T-cell (primary cell): Measurements from ENCODE around the gene ALLC. TPM values are rescaled to one million over a fixed set of nuclear protein-coding genes. Genes with fewer than 3 reads are reported as not detected.

Experiments
- ATAC-seq, 4 experiments: fragments of 200-7000 bp in 3 of 4; fragments of 150-1000 bp in 1 of 4; cut with Tn5 transposase; replicated peaks in 1 of 4; 1 replicate in 3 of 4; 2 replicates in 1 of 4; pipeline ENCODE4 v1.10.0; 2021; ENCODE audit warnings: moderate library complexity in 3 of 4, mild to moderate bottlenecking in 2 of 4, moderate number of reproducible peaks in 1 of 4
- CTCF ChIA-PET, 2 donors: fragments of 300-600 bp; sonication (Branson Sonifier 250); formaldehyde crosslinking; loops; one replicate each; lab custom pipeline; 2022; ENCODE audit warnings: antibody characterized with exemption in 2 of 2; lab: Charles Lee
- POLR2A ChIA-PET, 2 donors: fragments of 300-600 bp; sonication (Branson Sonifier 250); formaldehyde crosslinking; loops; one replicate each; lab custom pipeline; 2022; ENCODE audit warnings: antibody characterized with exemption in 2 of 2; lab: Charles Lee
- DNase-seq, 35 experiments: peaks; one replicate each; pipeline versions ENCODE4 v3.0.0 to v3.0.0-alpha.2; 2013 to 2023
- H3K27ac ChIP-seq: one replicate; pipeline ENCODE4 v1.5.1; 2013; ENCODE audit warnings: low read length
- H3K27me3 ChIP-seq, 2 experiments: replicated peaks in 1 of 2; 1 replicate in 1 of 2; 2 replicates in 1 of 2; pipeline versions ENCODE4 v1.6.1 to v1.7.0; 2013; ENCODE audit warnings: low read length in 1 of 2, mixed read lengths in 1 of 2; ENCODE audit not compliant: control insufficient read depth in 2 of 2, insufficient read depth in 2 of 2; ENCODE audit errors: extremely low read depth in 1 of 2
- H3K36me3 ChIP-seq, 2 donors: 1 replicate in 1 of 2; 2 replicates in 1 of 2; pipeline versions ENCODE4 v1.6.1 to v1.7.0; 2013; ENCODE audit warnings: low read length in 1 of 2; ENCODE audit not compliant: control insufficient read depth in 2 of 2, insufficient read depth in 1 of 2; ENCODE audit errors: extremely low read depth in 1 of 2
- H3K4me1 ChIP-seq, 2 experiments: 1 replicate in 1 of 2; 2 replicates in 1 of 2; pipeline versions ENCODE4 v1.6.1 to v1.7.0; 2013; ENCODE audit warnings: low read length in 2 of 2, mixed read lengths in 1 of 2; ENCODE audit not compliant: insufficient read depth in 2 of 2, control insufficient read depth in 1 of 2; ENCODE audit errors: extremely low read depth in 1 of 2
- H3K4me3 ChIP-seq, 2 donors: 1 replicate in 1 of 2; 2 replicates in 1 of 2; pipeline versions ENCODE4 v1.5.1 to v1.7.0; 2013; ENCODE audit warnings: mild to moderate bottlenecking in 2 of 2, low read length in 1 of 2, moderate library complexity in 1 of 2; ENCODE audit not compliant: control insufficient read depth in 1 of 2; ENCODE audit errors: extremely low read depth in 1 of 2
- H3K9me3 ChIP-seq: 2 replicates; pipeline ENCODE4 v1.7.0; 2013
- H3K27ac Mint-ChIP-seq, 2 donors: one replicate each; pipeline ENCODE4 v1.8.0; 2020 to 2021; ENCODE audit warnings: mild to moderate bottlenecking in 2 of 2, mixed read lengths in 2 of 2
- H3K27me3 Mint-ChIP-seq, 2 donors: one replicate each; pipeline ENCODE4 v1.8.0; 2021 to 2022; ENCODE audit warnings: mixed read lengths in 2 of 2
- H3K36me3 Mint-ChIP-seq: one replicate; pipeline ENCODE4 v1.8.0; 2021; ENCODE audit warnings: mixed read lengths
- H3K4me1 Mint-ChIP-seq, 3 donors: one replicate each; pipeline ENCODE4 v1.8.0; 2020 to 2022; ENCODE audit warnings: mixed read lengths in 3 of 3, mild to moderate bottlenecking in 1 of 3
- H3K4me3 Mint-ChIP-seq, 3 donors: one replicate each; pipeline ENCODE4 v1.8.0; 2020 to 2022; ENCODE audit warnings: mild to moderate bottlenecking in 3 of 3, mixed read lengths in 3 of 3, moderate library complexity in 3 of 3
- H3K9me3 Mint-ChIP-seq, 3 donors: one replicate each; pipeline ENCODE4 v1.8.0; 2020 to 2022; ENCODE audit warnings: mixed read lengths in 3 of 3
- WGBS: methylation state at CpG from one replicate; pipeline ENCODE4 v1.1.5; 2013; ENCODE audit warnings: missing lambda C conversion rate; ENCODE audit not compliant: insufficient coverage; 5-methylcytosine and 5-hydroxymethylcytosine counted together
- total RNA-seq, 35 experiments: library from RNA in 6 of 35; stranded (reverse) in 6 of 35; fragments of 120-200 nt in 1 of 35; gene quantifications; one replicate each; pipeline versions ENCODE4 v1.2.1 to v1.2.4 and lab custom pipeline; 2013 to 2026

Gene ALLC
- total RNA-seq, 5 donors from 2014 or later (not counting 1 experiment from before 2014, with no cell fraction given), result not detected

DNA sequence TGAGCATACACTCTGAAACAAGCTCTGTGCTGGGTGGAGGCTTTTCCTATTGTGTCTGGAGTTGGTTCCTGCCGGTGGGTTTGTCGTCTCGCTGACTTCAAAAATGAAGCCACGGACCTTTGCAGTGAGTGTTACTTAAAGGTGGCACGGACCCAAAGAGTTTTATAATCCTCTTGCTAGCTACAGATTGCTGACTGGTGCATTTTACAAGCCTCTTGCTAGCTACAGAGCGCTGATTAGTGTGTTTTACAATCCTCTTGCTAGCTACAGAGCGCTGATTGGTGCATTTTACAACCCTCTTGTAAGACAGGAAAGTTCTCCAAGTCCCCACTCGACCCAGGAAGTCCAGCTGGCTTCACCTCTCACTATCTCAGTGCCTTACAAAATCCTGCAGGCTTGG is 60.7 kb downstream of the ALLC start:
- Mint-ChIP-seq H3K4me3 (no peak overlapping the region), H3K27ac (no peak overlapping the region), H3K9me3 (peaks cover 3 to 17% (median 11%) of the 10 kb centered on the region in 3 donors), H3K36me3 (no peaks in the 10 kb centered on the region), H3K4me1 (no peaks in the 10 kb centered on the region), H3K27me3 (peaks cover 6% of the 10 kb centered on the region in 2 donors)
- DNase-seq (no peak), ATAC-seq (no peak)
- no peak overlapping the region for H3K27ac ChIP-seq
- H3K9me3 ChIP-seq, result no peaks in the 10 kb centered on the region
- CTCF ChIA-PET, result no interaction called here
- 40% methylated on average over 5 of the region's 8 CpGs for WGBS
- H3K27me3 ChIP-seq, result peaks cover 0 to 15% of the 10 kb centered on the region in 2 experiments
- H3K36me3 ChIP-seq, result no peaks in the 10 kb centered on the region
- no peaks in the 10 kb centered on the region for H3K4me1 ChIP-seq
- H3K4me3 ChIP-seq, result no peak overlapping the region
- POLR2A ChIA-PET, result no interaction called here

DNA sequence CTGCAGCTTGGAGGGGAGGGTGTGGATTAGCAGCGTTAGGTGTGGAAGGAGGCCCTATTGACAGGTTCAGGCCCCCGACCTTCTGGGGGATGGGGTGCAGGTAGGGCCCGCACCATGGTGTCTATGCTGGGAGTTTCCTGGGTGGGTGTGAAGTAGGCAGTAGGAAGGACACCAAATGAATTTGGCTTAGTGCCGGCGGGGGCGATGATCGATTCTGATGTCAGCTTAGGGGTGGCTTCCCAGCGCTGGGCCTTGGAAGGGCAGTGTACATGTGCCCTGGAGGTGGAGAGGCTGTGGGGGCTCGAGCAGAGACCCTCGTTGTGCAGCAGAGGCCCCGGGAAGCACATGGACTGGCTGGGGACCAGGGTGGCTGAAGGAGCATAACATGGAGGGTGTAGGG is 67.0 kb downstream of the ALLC start:
- WGBS, result 76% methylated on average over 10 of the region's 11 CpGs
- no peak overlapping the region for H3K4me3 Mint-ChIP-seq
- Histone ChIP-seq H3K4me1 (no peaks in the 10 kb centered on the region), H3K4me3 (no peak overlapping the region), H3K27ac (no peak overlapping the region), H3K27me3 (peaks cover 0 to 36% of the 10 kb centered on the region in 2 experiments), H3K36me3 (no peaks in the 10 kb centered on the region), H3K9me3 (no peaks in the 10 kb centered on the region)
- H3K36me3 Mint-ChIP-seq, result no peaks in the 10 kb centered on the region
- no peak overlapping the region for H3K27ac Mint-ChIP-seq
- CTCF ChIA-PET, result no interaction called here
- DNase-seq, result no peak
- H3K27me3 Mint-ChIP-seq, result peaks cover 22 to 30% of the 10 kb centered on the region in 2 donors
- POLR2A ChIA-PET, result no interaction called here
- no peaks in the 10 kb centered on the region for H3K4me1 Mint-ChIP-seq
- peaks cover 3 to 17% (median 11%) of the 10 kb centered on the region in 3 donors for H3K9me3 Mint-ChIP-seq
- no peak for ATAC-seq

- Histone ChIP-seq H3K27me3 (peaks cover 0 to 34% of the 10 kb centered on the region in 2 experiments), H3K4me1 (no peaks in the 10 kb centered on the region), H3K4me3 (no peak overlapping the region), H3K36me3 (no peaks in the 10 kb centered on the region), H3K9me3 (no peaks in the 10 kb centered on the region), H3K27ac (no peak overlapping the region)
- H3K36me3 Mint-ChIP-seq, result no peaks in the 10 kb centered on the region
- ChIA-PET POLR2A (no interaction called here), CTCF (no interaction called here)
- peaks cover 22 to 30% of the 10 kb centered on the region in 2 donors for H3K27me3 Mint-ChIP-seq
- DNase-seq (no peak), ATAC-seq (no peak)
- no peaks in the 10 kb centered on the region for H3K4me1 Mint-ChIP-seq
- peaks cover 3 to 11% (median 7%) of the 10 kb centered on the region in 3 donors for H3K9me3 Mint-ChIP-seq
- no peak overlapping the region for H3K27ac Mint-ChIP-seq
- no peak overlapping the region for H3K4me3 Mint-ChIP-seq
- WGBS, result 81% methylated on average over 20 of the region's 23 CpGs
Observed at GRCh38 chr2:3725458-3726250, 67.7 kb downstream of the ALLC start.

DNA sequence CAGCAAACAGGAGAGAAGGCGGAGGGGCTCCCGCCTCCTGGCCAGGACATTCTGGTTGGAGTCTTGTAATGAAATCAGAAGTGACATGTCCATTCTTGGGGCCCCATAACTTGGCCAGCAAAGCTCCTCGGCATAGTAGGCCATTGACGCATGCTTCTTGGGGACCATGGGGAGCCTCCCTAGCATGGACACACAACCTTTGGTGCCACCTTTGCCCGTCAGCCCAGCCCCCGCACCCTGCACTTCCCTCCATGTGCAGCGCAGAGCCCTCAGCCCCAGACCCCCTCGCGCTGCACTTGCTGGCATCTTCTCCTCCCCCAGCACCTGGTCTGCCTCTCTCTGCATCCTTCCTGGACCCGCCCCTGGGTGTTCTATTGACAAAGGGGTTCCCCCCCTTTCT is 68.5 kb downstream of the ALLC start:
- H3K4me3 Mint-ChIP-seq, result no peak overlapping the region
- H3K4me1 Mint-ChIP-seq, result no peaks in the 10 kb centered on the region
- Histone ChIP-seq H3K4me1 (no peaks in the 10 kb centered on the region), H3K27ac (no peak overlapping the region), H3K36me3 (no peaks in the 10 kb centered on the region), H3K27me3 (peaks cover 0 to 34% of the 10 kb centered on the region in 2 experiments), H3K4me3 (no peak overlapping the region), H3K9me3 (no peaks in the 10 kb centered on the region)
- H3K9me3 Mint-ChIP-seq, result peaks cover 3% of the 10 kb centered on the region in 3 donors
- peaks cover 22 to 30% of the 10 kb centered on the region in 2 donors for H3K27me3 Mint-ChIP-seq
- ATAC-seq (no peak), DNase-seq (no peak)
- ChIA-PET POLR2A (no interaction called here), CTCF (no interaction called here)
- H3K36me3 Mint-ChIP-seq, result no peaks in the 10 kb centered on the region
- WGBS, result 98% methylated on average over 6 of the region's 10 CpGs
- no peak overlapping the region for H3K27ac Mint-ChIP-seq

- ChIA-PET POLR2A (interaction anchor here in 1 of 2 donors (0.6 kb wide), 1 partner anchor 1522 kb away, joined by 3 read pairs; no protein-coding TSS in a partner anchor), CTCF (interaction anchor here in 1 of 2 donors (1.4 kb wide), 1 partner anchor 53 kb away, joined by 8 read pairs; no protein-coding TSS in a partner anchor)
- Histone ChIP-seq H3K4me1 (no peaks in the 10 kb centered on the region), H3K9me3 (no peaks in the 10 kb centered on the region), H3K36me3 (no peaks in the 10 kb centered on the region), H3K4me3 (no peak overlapping the region), H3K27me3 (peaks cover 0 to 39% of the 10 kb centered on the region in 2 experiments), H3K27ac (no peak overlapping the region)
- H3K36me3 Mint-ChIP-seq, result no peaks in the 10 kb centered on the region
- no peaks in the 10 kb centered on the region for H3K4me1 Mint-ChIP-seq
- DNase-seq (no peak), ATAC-seq (no peak)
- WGBS, result 70% methylated on average over 5 of the region's 12 CpGs
- H3K4me3 Mint-ChIP-seq, result no peak overlapping the region
- H3K27me3 Mint-ChIP-seq, result peaks cover 28 to 30% of the 10 kb centered on the region in 2 donors
- peaks cover 0 to under 1% (median 0%) of the 10 kb centered on the region in 3 donors for H3K9me3 Mint-ChIP-seq
- no peak overlapping the region for H3K27ac Mint-ChIP-seq
Observed at GRCh38 chr2:3727397-3728045, 69.5 kb downstream of the ALLC start.
